GM23338 (cell line): ENCODE measurements around the gene TFB1M. TPM values are rescaled to one million over a fixed set of nuclear protein-coding genes. Genes with fewer than 3 reads are reported as not detected.

Experiments
- ATAC-seq: fragments of 200-7000 bp; cut with Tn5 transposase; 3 replicates; pipeline ENCODE4 v1.9.1; 2020
- DNase-seq: peaks from one replicate; pipeline ENCODE4 v3.0.0-alpha.2; 2015; ENCODE audit warnings: low spot score
- H2AFZ ChIP-seq: fragments of 200-600 bp; sonication (generic); 2 replicates; pipeline ENCODE4 v1.8.0; 2016; ENCODE audit warnings: antibody characterized with exemption, mild to moderate bottlenecking, moderate library complexity
- H3F3A ChIP-seq: fragments of 200-600 bp; sonication (generic); replicated peaks from 2 replicates; pipeline ENCODE4 v1.8.0; 2017; ENCODE audit warnings: antibody characterized with exemption, mixed run types, low read depth
- H3K27ac ChIP-seq: fragments of 200-600 bp; sonication (generic); 2 replicates; pipeline ENCODE4 v1.6.1; 2016; ENCODE audit warnings: low read depth
- H3K27me3 ChIP-seq: fragments of 200-600 bp; sonication (generic); 2 replicates; pipeline ENCODE4 v1.8.0; 2016; ENCODE audit warnings: mild to moderate bottlenecking, mixed run types, moderate library complexity; ENCODE audit not compliant: insufficient read depth
- H3K36me3 ChIP-seq: fragments of 200-600 bp; sonication (generic); 2 replicates; pipeline ENCODE4 v1.8.0; 2016; ENCODE audit warnings: mild to moderate bottlenecking; ENCODE audit not compliant: insufficient read depth
- H3K4me1 ChIP-seq: fragments of 200-600 bp; sonication (generic); 2 replicates; pipeline ENCODE4 v1.8.0; 2016; ENCODE audit warnings: mild to moderate bottlenecking, moderate library complexity; ENCODE audit not compliant: insufficient read depth
- H3K4me2 ChIP-seq: fragments of 200-600 bp; sonication (generic); 2 replicates; pipeline ENCODE4 v1.7.1; 2017; ENCODE audit warnings: mixed run types
- H3K4me3 ChIP-seq: fragments of 200-600 bp; sonication (generic); 2 replicates; pipeline ENCODE4 v1.6.1; 2016; ENCODE audit warnings: mixed run types
- H3K79me2 ChIP-seq: fragments of 200-600 bp; sonication (generic); replicated peaks from 2 replicates; pipeline ENCODE4 v1.8.0; 2017; ENCODE audit warnings: mild to moderate bottlenecking; ENCODE audit not compliant: insufficient read depth
- H3K9me2 ChIP-seq: fragments of 200-600 bp; sonication (generic); 2 replicates; pipeline ENCODE4 v1.8.0; 2017; ENCODE audit not compliant: insufficient read depth
- H4K20me1 ChIP-seq: fragments of 200-600 bp; sonication (generic); replicated peaks from 2 replicates; pipeline ENCODE4 v1.8.0; 2017; ENCODE audit warnings: mild to moderate bottlenecking; ENCODE audit not compliant: insufficient read depth
- H3K27ac Mint-ChIP-seq: 2 replicates; pipeline ENCODE4 v1.8.0; 2020; ENCODE audit warnings: inconsistent platforms, mild to moderate bottlenecking, moderate library complexity, mixed read lengths
- H3K27me3 Mint-ChIP-seq: 3 replicates; pipeline ENCODE4 v1.8.0; 2022; ENCODE audit warnings: low read depth, mild to moderate bottlenecking, moderate library complexity, mixed read lengths, inconsistent platforms; ENCODE audit not compliant: insufficient read depth, poor library complexity
- H3K36me3 Mint-ChIP-seq: 3 replicates; pipeline ENCODE4 v1.8.0; 2021; ENCODE audit warnings: low read depth, mild to moderate bottlenecking, inconsistent platforms, moderate library complexity, mixed read lengths
- H3K4me1 Mint-ChIP-seq: 3 replicates; pipeline ENCODE4 v1.8.0; 2020; ENCODE audit warnings: mild to moderate bottlenecking, inconsistent platforms, mixed read lengths
- H3K4me3 Mint-ChIP-seq: 3 replicates; pipeline ENCODE4 v1.8.0; 2021; ENCODE audit warnings: moderate library complexity, mild to moderate bottlenecking, inconsistent platforms, mixed read lengths
- H3K9me3 Mint-ChIP-seq: 3 replicates; pipeline ENCODE4 v1.8.0; 2020; ENCODE audit warnings: moderate library complexity, mild to moderate bottlenecking, inconsistent platforms, mixed read lengths
- CREB1 ChIP-seq: fragments of 250-450 bp; sonication (Bioruptor Pico); IDR thresholded peaks from 2 replicates; pipeline ENCODE4 v1.5.0; 2020; ENCODE audit warnings: low read depth, mild to moderate bottlenecking, moderate library complexity
- EZH2 ChIP-seq: fragments of 200-600 bp; sonication (generic); IDR thresholded peaks from one replicate; pipeline ENCODE4 v1.8.0; 2017; ENCODE audit warnings: antibody characterized with exemption, mild to moderate bottlenecking, low read depth; ENCODE audit not compliant: unreplicated experiment
- EZH2phosphoT487 ChIP-seq: fragments of 200-600 bp; sonication (generic); IDR thresholded peaks from one replicate; pipeline ENCODE4 v1.8.1; 2018; ENCODE audit warnings: antibody characterized with exemption; ENCODE audit not compliant: unreplicated experiment
- JUNB ChIP-seq: IDR thresholded peaks from one replicate; pipeline ENCODE4 v1.6.1; 2016; ENCODE audit warnings: antibody characterized with exemption; ENCODE audit not compliant: unreplicated experiment
- NANOG ChIP-seq: IDR thresholded peaks from 2 replicates; pipeline ENCODE4 v1.6.1; 2016; ENCODE audit warnings: antibody characterized with exemption, borderline replicate concordance
- POLR2AphosphoS5 ChIP-seq: IDR thresholded peaks from 2 replicates; pipeline ENCODE4 v1.6.1; 2016; ENCODE audit warnings: antibody characterized with exemption, low read depth
- STAT1 ChIP-seq: IDR thresholded peaks from one replicate; pipeline ENCODE4 v1.6.1; 2016; ENCODE audit warnings: antibody characterized with exemption; ENCODE audit not compliant: unreplicated experiment
- ZNF114 ChIP-seq: fragments of 250-450 bp; sonication (Bioruptor Pico); IDR thresholded peaks from 2 replicates; pipeline ENCODE4 v1.5.0; 2020; ENCODE audit warnings: mild to moderate bottlenecking, moderate library complexity
- ZNF331 ChIP-seq: fragments of 250-450 bp; sonication (Bioruptor Pico); IDR thresholded peaks from 2 replicates; pipeline ENCODE4 v1.5.0; 2020; ENCODE audit warnings: low read depth, mild to moderate bottlenecking, moderate library complexity
- polyA plus RNA-seq: library from polyadenylated mRNA; unstranded; fragments of >200 nt; fragmentation: Nextera tagmentation; extraction: Ambion mirVana; gene quantifications from 2 replicates; pipeline ENCODE4 v1.2.1, GENCODE V29; 2016
- total RNA-seq: library from RNA; depleted of rRNA; stranded (reverse); fragments of >200 nt; shearing (Covaris generic); gene quantifications from 2 replicates; pipeline ENCODE4 v1.2.3, GENCODE V29; 2014
- TF ChIP-seq, protein P1 (sequence below), 2 experiments: fragments of 200-600 bp in 1 of 2; sonication (generic) in 1 of 2; conservative IDR thresholded peaks; 2 replicates each; pipeline versions ENCODE4 v1.5.1 to v1.6.1; 2016 to 2017; ENCODE audit warnings: antibody characterized with exemption in 2 of 2, low read depth in 2 of 2, mild to moderate bottlenecking in 2 of 2, moderate library complexity in 1 of 2
- TF ChIP-seq, protein P2 (sequence below): fragments of 250-450 bp; sonication (Bioruptor Pico); IDR thresholded peaks from 2 replicates; pipeline ENCODE4 v1.5.0; 2020; ENCODE audit warnings: mild to moderate bottlenecking, moderate library complexity
- TF ChIP-seq, protein P3 (sequence below): IDR thresholded peaks from 2 replicates; pipeline ENCODE4 v1.6.1; 2016; ENCODE audit warnings: antibody characterized with exemption

The TFB1M gene
- total and polyA plus RNA-seq, 2 experiments from 2014 or later: 51.1 to 66.9 TPM

DNA sequence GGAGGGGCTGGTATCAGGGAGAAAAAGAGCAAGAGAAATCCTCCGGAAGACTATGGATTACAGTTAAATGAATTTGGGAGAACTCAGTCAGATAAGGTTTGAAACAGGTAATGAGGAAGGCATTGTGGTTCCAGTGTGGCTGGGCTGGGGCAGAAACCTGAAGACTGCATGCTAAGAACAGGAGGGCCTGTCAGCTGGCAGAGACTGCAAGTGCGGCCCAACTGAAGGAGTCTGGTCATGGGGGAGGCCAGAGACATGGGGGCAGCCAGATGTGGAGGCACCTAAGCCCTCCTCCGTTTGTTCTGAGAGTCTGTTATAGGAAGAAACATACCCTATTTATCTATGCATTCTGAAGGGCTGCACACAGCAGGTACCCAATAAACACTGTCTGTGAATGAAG is 16.6 kb downstream of the TFB1M start:
- Histone ChIP-seq H3K9me2 (no peaks in the 10 kb centered on the region), H4K20me1 (peaks cover 5% of the 10 kb centered on the region), H3K79me2 (peaks cover 19% of the 10 kb centered on the region), H2AFZ (no peak overlapping the region), H3K4me3 (no peak overlapping the region), H3F3A (no peaks in the 10 kb centered on the region), H3K36me3 (peaks cover 26% of the 10 kb centered on the region; the same call in 1 of the 2 replicates), H3K4me2 (no peak overlapping the region), H3K27ac (no peak overlapping the region), H3K4me1 (peaks cover 8% of the 10 kb centered on the region), H3K27me3 (no peaks in the 10 kb centered on the region)
- TF ChIP-seq, protein P1, sequence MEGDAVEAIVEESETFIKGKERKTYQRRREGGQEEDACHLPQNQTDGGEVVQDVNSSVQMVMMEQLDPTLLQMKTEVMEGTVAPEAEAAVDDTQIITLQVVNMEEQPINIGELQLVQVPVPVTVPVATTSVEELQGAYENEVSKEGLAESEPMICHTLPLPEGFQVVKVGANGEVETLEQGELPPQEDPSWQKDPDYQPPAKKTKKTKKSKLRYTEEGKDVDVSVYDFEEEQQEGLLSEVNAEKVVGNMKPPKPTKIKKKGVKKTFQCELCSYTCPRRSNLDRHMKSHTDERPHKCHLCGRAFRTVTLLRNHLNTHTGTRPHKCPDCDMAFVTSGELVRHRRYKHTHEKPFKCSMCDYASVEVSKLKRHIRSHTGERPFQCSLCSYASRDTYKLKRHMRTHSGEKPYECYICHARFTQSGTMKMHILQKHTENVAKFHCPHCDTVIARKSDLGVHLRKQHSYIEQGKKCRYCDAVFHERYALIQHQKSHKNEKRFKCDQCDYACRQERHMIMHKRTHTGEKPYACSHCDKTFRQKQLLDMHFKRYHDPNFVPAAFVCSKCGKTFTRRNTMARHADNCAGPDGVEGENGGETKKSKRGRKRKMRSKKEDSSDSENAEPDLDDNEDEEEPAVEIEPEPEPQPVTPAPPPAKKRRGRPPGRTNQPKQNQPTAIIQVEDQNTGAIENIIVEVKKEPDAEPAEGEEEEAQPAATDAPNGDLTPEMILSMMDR (conservative IDR thresholded peaks at IDR 0.05; ENCODE audit: low read depth in 2 of 2): no peak
- TF ChIP-seq, protein P2, sequence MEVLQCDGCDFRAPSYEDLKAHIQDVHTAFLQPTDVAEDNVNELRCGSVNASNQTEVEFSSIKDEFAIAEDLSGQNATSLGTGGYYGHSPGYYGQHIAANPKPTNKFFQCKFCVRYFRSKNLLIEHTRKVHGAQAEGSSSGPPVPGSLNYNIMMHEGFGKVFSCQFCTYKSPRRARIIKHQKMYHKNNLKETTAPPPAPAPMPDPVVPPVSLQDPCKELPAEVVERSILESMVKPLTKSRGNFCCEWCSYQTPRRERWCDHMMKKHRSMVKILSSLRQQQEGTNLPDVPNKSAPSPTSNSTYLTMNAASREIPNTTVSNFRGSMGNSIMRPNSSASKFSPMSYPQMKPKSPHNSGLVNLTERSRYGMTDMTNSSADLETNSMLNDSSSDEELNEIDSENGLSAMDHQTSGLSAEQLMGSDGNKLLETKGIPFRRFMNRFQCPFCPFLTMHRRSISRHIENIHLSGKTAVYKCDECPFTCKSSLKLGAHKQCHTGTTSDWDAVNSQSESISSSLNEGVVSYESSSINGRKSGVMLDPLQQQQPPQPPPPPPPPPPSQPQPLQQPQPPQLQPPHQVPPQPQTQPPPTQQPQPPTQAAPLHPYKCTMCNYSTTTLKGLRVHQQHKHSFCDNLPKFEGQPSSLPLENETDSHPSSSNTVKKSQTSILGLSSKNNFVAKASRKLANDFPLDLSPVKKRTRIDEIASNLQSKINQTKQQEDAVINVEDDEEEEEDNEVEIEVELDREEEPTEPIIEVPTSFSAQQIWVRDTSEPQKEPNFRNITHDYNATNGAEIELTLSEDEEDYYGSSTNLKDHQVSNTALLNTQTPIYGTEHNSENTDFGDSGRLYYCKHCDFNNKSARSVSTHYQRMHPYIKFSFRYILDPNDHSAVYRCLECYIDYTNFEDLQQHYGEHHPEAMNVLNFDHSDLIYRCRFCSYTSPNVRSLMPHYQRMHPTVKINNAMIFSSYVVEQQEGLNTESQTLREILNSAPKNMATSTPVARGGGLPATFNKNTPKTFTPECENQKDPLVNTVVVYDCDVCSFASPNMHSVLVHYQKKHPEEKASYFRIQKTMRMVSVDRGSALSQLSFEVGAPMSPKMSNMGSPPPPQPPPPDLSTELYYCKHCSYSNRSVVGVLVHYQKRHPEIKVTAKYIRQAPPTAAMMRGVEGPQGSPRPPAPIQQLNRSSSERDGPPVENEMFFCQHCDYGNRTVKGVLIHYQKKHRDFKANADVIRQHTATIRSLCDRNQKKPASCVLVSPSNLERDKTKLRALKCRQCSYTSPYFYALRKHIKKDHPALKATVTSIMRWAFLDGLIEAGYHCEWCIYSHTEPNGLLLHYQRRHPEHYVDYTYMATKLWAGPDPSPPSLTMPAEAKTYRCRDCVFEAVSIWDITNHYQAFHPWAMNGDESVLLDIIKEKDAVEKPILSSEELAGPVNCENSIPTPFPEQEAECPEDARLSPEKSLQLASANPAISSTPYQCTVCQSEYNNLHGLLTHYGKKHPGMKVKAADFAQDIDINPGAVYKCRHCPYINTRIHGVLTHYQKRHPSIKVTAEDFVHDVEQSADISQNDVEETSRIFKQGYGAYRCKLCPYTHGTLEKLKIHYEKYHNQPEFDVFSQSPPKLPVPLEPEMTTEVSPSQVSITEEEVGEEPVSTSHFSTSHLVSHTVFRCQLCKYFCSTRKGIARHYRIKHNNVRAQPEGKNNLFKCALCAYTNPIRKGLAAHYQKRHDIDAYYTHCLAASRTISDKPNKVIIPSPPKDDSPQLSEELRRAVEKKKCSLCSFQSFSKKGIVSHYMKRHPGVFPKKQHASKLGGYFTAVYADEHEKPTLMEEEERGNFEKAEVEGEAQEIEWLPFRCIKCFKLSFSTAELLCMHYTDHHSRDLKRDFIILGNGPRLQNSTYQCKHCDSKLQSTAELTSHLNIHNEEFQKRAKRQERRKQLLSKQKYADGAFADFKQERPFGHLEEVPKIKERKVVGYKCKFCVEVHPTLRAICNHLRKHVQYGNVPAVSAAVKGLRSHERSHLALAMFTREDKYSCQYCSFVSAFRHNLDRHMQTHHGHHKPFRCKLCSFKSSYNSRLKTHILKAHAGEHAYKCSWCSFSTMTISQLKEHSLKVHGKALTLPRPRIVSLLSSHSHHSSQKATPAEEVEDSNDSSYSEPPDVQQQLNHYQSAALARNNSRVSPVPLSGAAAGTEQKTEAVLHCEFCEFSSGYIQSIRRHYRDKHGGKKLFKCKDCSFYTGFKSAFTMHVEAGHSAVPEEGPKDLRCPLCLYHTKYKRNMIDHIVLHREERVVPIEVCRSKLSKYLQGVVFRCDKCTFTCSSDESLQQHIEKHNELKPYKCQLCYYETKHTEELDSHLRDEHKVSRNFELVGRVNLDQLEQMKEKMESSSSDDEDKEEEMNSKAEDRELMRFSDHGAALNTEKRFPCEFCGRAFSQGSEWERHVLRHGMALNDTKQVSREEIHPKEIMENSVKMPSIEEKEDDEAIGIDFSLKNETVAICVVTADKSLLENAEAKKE: no peak
- no peak for TF ChIP-seq JUNB
- TF ChIP-seq STAT1: no peak
- TF ChIP-seq, protein P3, sequence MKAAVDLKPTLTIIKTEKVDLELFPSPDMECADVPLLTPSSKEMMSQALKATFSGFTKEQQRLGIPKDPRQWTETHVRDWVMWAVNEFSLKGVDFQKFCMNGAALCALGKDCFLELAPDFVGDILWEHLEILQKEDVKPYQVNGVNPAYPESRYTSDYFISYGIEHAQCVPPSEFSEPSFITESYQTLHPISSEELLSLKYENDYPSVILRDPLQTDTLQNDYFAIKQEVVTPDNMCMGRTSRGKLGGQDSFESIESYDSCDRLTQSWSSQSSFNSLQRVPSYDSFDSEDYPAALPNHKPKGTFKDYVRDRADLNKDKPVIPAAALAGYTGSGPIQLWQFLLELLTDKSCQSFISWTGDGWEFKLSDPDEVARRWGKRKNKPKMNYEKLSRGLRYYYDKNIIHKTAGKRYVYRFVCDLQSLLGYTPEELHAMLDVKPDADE: no peak
- TF ChIP-seq POLR2AphosphoS5: no peak
- TF ChIP-seq NANOG: no peak
- TF ChIP-seq CREB1: no peak
- TF ChIP-seq ZNF331 (CRISPR knock-in tag): no peak
- TF ChIP-seq EZH2: no peak
- no peak for TF ChIP-seq EZH2phosphoT487
- TF ChIP-seq ZNF114 (CRISPR knock-in tag): no peak
- Mint-ChIP-seq H3K4me1 (peaks cover 12% of the 10 kb centered on the region; the same call in 2 of the 3 replicates), H3K9me3 (no peaks in the 10 kb centered on the region), H3K27ac (no peak overlapping the region; the same call in 1 of the 2 replicates), H3K27me3 (no peaks in the 10 kb centered on the region), H3K4me3 (no peak overlapping the region), H3K36me3 (peaks cover 60% of the 10 kb centered on the region)
- ATAC-seq (no peak), DNase-seq (no peak)
